Measurements from ENCODE around the gene NLGN1. TPM values are rescaled to one million over a fixed set of nuclear protein-coding genes. Genes with fewer than 3 reads are reported as not detected.

The NLGN1 gene
- total RNA-seq, 1 experiment from 2014 or later, result 0.85 TPM

- in situ Hi-C loops (cut with HindIII; ENCODE audit: low pct_unique_long_range_greater_than_20kb, low sequenced_read_pairs), result no loop called here
- no peak for ATAC-seq
- CTCF ChIA-PET, result no interaction called here
These were observed 256.2 kb downstream of the NLGN1 start for GRCh38 chr3:173653781-173654180.

GRCh38 chr3:173659972-173660371 lies 262.4 kb downstream of the NLGN1 start:
- intact Hi-C loops (cut with micrococcal nuclease; ENCODE audit: unreplicated experiment), result no loop called here
- H3K9me3 ChIP-seq (ENCODE audit: control insufficient read depth, insufficient read depth, low read depth, low read length), result no peaks in the 10 kb centered on the region
- no peak for DNase-seq (ENCODE audit: low read depth, low spot score)
- no peaks in the 10 kb centered on the region for H3K36me3 ChIP-seq (ENCODE audit: control insufficient read depth, insufficient read depth, low read length)
- TF ChIP-seq CTCF (IDR thresholded peaks at IDR 0.05), result no peak
- TF ChIP-seq REST (IDR thresholded peaks at IDR 0.05; ENCODE audit: insufficient read depth in 1 of 2, low read depth in 2 of 2, low read length in 1 of 2), result no peak
- TF ChIP-seq SIN3A (IDR thresholded peaks at IDR 0.05; ENCODE audit: borderline replicate concordance, insufficient read depth, low read depth, low read length), result no peak
- no peak for TF ChIP-seq TCF7L2 (IDR thresholded peaks at IDR 0.05; ENCODE audit: low read depth, low read length)
- TF ChIP-seq POLR2AphosphoS5 (IDR thresholded peaks at IDR 0.05; ENCODE audit: low read depth, low read length), result no peak
- no peaks in the 10 kb centered on the region for H3K27me3 ChIP-seq (ENCODE audit: control insufficient read depth, insufficient read depth, low read length)
- no peak for ATAC-seq
- in situ Hi-C loops (cut with HindIII; ENCODE audit: low pct_unique_long_range_greater_than_20kb, low sequenced_read_pairs), result no loop called here
- H3K4me3 ChIP-seq (ENCODE audit: low read depth in 2 of 2, low read length in 2 of 2), result no peak overlapping the region
- H3K27ac ChIP-seq (ENCODE audit: low read length), result no peak overlapping the region
- POLR2A ChIA-PET, result no interaction called here
- CTCF ChIA-PET, result no interaction called here
- no TSS peak for BruUV-seq (replicated peaks)
- H3K4me1 ChIP-seq (ENCODE audit: control insufficient read depth, insufficient read depth, low read length), result no peaks in the 10 kb centered on the region

More at GRCh38 chr3:173653781-173654180, 256.2 kb downstream of the NLGN1 start:
- H3K27me3 ChIP-seq (ENCODE audit: control insufficient read depth, insufficient read depth, low read length), result no peaks in the 10 kb centered on the region
- POLR2A ChIA-PET, result no interaction called here
- DNase-seq (ENCODE audit: low read depth, low spot score), result no peak
- H3K27ac ChIP-seq (ENCODE audit: low read length), result no peak overlapping the region
- no peak for TF ChIP-seq SIN3A (IDR thresholded peaks at IDR 0.05; ENCODE audit: borderline replicate concordance, insufficient read depth, low read depth, low read length)
- no peaks in the 10 kb centered on the region for H3K9me3 ChIP-seq (ENCODE audit: control insufficient read depth, insufficient read depth, low read depth, low read length)
- BruUV-seq (replicated peaks), result no TSS peak
- no peak overlapping the region for H3K4me3 ChIP-seq (ENCODE audit: low read depth in 2 of 2, low read length in 2 of 2)
- H3K36me3 ChIP-seq (ENCODE audit: control insufficient read depth, insufficient read depth, low read length), result no peaks in the 10 kb centered on the region
- intact Hi-C loops (cut with micrococcal nuclease; ENCODE audit: unreplicated experiment), result no loop called here
- no peaks in the 10 kb centered on the region for H3K4me1 ChIP-seq (ENCODE audit: control insufficient read depth, insufficient read depth, low read length)

GRCh38 chr3:173660645-173661299 lies 263.2 kb downstream of the NLGN1 start:
- Histone ChIP-seq H3K4me3 (ENCODE audit: low read depth in 2 of 2, low read length in 2 of 2) (no peak overlapping the region), H3K27ac (ENCODE audit: low read length) (no peak overlapping the region), H3K4me1 (ENCODE audit: control insufficient read depth, insufficient read depth, low read length) (no peaks in the 10 kb centered on the region), H3K27me3 (ENCODE audit: control insufficient read depth, insufficient read depth, low read length) (no peaks in the 10 kb centered on the region), H3K36me3 (ENCODE audit: control insufficient read depth, insufficient read depth, low read length) (no peaks in the 10 kb centered on the region), H3K9me3 (ENCODE audit: control insufficient read depth, insufficient read depth, low read depth, low read length) (no peaks in the 10 kb centered on the region)
- ChIA-PET CTCF (no interaction called here), POLR2A (no interaction called here)
- ATAC-seq (no peak), DNase-seq (ENCODE audit: low read depth, low spot score) (no peak)
- no TSS peak for BruUV-seq (replicated peaks)
- no peak for TF ChIP-seq POLR2AphosphoS5 (IDR thresholded peaks at IDR 0.05; ENCODE audit: low read depth, low read length)
- no peak for TF ChIP-seq CTCF (IDR thresholded peaks at IDR 0.05)
- no peak for TF ChIP-seq REST (IDR thresholded peaks at IDR 0.05; ENCODE audit: insufficient read depth in 1 of 2, low read depth in 2 of 2, low read length in 1 of 2)
- TF ChIP-seq TCF7L2 (IDR thresholded peaks at IDR 0.05; ENCODE audit: low read depth, low read length), result no peak
- TF ChIP-seq SIN3A (IDR thresholded peaks at IDR 0.05; ENCODE audit: borderline replicate concordance, insufficient read depth, low read depth, low read length), result no peak
- in situ Hi-C loops (cut with HindIII; ENCODE audit: low pct_unique_long_range_greater_than_20kb, low sequenced_read_pairs), result no loop called here
- intact Hi-C loops (cut with micrococcal nuclease; ENCODE audit: unreplicated experiment), result no loop called here

Measured in Panc1 (cell line).